Osteoblast (primary cell): ENCODE results near the gene OSR1. TPM values are rescaled to one million over a fixed set of nuclear protein-coding genes. Genes with fewer than 3 reads are reported as not detected.

ENCODE experiments used
- DNase-seq: peaks from one replicate; pipeline ENCODE4 v3.0.0; 2011; ENCODE audit warnings: low spot score, mixed read lengths; ENCODE audit not compliant: insufficient read length; ENCODE audit errors: missing footprints
- H2AFZ ChIP-seq: 2 replicates; pipeline ENCODE4 v1.6.0; 2011; ENCODE audit warnings: mild to moderate bottlenecking, low read length
- H3K27ac ChIP-seq: 2 replicates; pipeline ENCODE4 v1.5.1; 2011; ENCODE audit warnings: mild to moderate bottlenecking, low read depth, low read length, moderate library complexity
- H3K27me3 ChIP-seq: 2 replicates; pipeline ENCODE4 v1.6.0; 2012; ENCODE audit warnings: mild to moderate bottlenecking, control low read depth, inconsistent platforms, low read length, moderate library complexity; ENCODE audit not compliant: insufficient read depth
- H3K36me3 ChIP-seq: 2 replicates; pipeline ENCODE4 v1.5.1; 2011; ENCODE audit warnings: mild to moderate bottlenecking, low read length, control low read depth, moderate library complexity; ENCODE audit not compliant: insufficient read depth
- H3K4me1 ChIP-seq: 2 replicates; pipeline ENCODE4 v1.5.1; 2011; ENCODE audit warnings: mild to moderate bottlenecking, low read length, control low read depth, moderate library complexity; ENCODE audit not compliant: insufficient read depth
- H3K4me2 ChIP-seq: 2 replicates; pipeline ENCODE4 v1.6.0; 2011; ENCODE audit warnings: mild to moderate bottlenecking, low read length; ENCODE audit not compliant: insufficient read depth
- H3K4me3 ChIP-seq: fragments of 200-600 bp; sonication (generic); 3 replicates; pipeline ENCODE4 v1.5.1; 2012; ENCODE audit warnings: mild to moderate bottlenecking, low read length, inconsistent platforms; ENCODE audit not compliant: insufficient read depth
- H3K79me2 ChIP-seq: 2 replicates; pipeline ENCODE4 v1.6.0; 2012; ENCODE audit warnings: mild to moderate bottlenecking, low read length, control low read depth, inconsistent platforms; ENCODE audit not compliant: insufficient read depth
- H3K9me3 ChIP-seq: 2 replicates; pipeline ENCODE4 v1.5.1; 2011; ENCODE audit warnings: low read depth, low read length, control low read depth
- H4K20me1 ChIP-seq: 2 replicates; pipeline ENCODE4 v1.6.0; 2012; ENCODE audit warnings: mild to moderate bottlenecking, low read length, control low read depth; ENCODE audit not compliant: insufficient read depth
- total RNA-seq: library from RNA; depleted of rRNA; stranded (reverse); fragments of >200 nt; gene quantifications from 2 replicates; pipeline ENCODE4 v1.2.3, GENCODE V29; 2012
- TF ChIP-seq, protein P1 (sequence below): IDR thresholded peaks from 2 replicates; pipeline ENCODE4 v1.5.1; 2011; ENCODE audit warnings: mild to moderate bottlenecking, low read depth, low read length, moderate library complexity; ENCODE audit errors: extremely low read depth

Gene OSR1
- total RNA-seq, 1 donor: 15.2 TPM

DNA sequence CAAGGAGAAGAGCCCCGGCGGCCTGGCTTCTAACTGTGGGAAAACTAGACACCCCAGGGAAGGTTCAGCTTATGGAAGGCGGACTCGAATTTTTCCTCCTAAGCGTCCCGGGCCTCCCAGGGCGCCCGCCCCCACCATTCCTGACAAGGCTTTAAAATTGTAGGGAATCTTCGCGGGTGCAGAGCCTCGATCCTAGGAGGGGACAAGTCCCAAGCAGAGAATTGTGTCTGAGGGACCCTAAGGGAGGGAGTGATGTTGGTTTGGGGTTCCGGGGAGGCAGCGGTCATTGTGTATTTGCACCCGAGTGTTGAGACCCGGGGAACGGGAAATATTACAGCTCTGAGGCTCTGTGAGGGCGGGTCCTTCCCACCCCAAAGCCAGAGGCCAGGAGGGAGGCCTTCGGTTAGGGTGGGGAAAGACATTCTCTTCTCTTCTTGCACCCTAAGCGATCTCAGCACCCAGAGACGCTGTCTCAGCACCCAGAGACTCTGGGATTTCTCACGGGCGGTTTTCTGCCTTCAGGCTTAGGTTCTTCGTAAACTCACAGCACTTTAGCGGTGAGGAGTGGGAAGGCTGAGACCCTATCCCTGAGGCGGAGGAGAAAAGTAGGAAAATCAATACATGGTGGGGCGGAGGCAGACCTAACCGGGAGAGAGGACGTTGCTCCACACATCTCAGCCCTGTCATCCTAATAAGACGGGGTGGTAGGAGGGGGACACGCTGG lies 7.6 kb downstream of the OSR1 start:
- H3K4me3 ChIP-seq: peak overlapping the region; percentile 57
- H3K9me3 ChIP-seq: no peaks in the 10 kb centered on the region
- H3K4me1 ChIP-seq: peaks cover 10% of the 10 kb centered on the region
- H4K20me1 ChIP-seq: peaks cover 13% of the 10 kb centered on the region
- peak overlapping the region; percentile 68 for H2AFZ ChIP-seq
- peaks cover 44% of the 10 kb centered on the region for H3K79me2 ChIP-seq
- peak overlapping the region; percentile 74 for H3K4me2 ChIP-seq
- H3K27me3 ChIP-seq: no peaks in the 10 kb centered on the region
- peaks cover 12% of the 10 kb centered on the region for H3K36me3 ChIP-seq
- no peak overlapping the region for H3K27ac ChIP-seq
- TF ChIP-seq, protein P1, sequence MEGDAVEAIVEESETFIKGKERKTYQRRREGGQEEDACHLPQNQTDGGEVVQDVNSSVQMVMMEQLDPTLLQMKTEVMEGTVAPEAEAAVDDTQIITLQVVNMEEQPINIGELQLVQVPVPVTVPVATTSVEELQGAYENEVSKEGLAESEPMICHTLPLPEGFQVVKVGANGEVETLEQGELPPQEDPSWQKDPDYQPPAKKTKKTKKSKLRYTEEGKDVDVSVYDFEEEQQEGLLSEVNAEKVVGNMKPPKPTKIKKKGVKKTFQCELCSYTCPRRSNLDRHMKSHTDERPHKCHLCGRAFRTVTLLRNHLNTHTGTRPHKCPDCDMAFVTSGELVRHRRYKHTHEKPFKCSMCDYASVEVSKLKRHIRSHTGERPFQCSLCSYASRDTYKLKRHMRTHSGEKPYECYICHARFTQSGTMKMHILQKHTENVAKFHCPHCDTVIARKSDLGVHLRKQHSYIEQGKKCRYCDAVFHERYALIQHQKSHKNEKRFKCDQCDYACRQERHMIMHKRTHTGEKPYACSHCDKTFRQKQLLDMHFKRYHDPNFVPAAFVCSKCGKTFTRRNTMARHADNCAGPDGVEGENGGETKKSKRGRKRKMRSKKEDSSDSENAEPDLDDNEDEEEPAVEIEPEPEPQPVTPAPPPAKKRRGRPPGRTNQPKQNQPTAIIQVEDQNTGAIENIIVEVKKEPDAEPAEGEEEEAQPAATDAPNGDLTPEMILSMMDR: no peak
- no peak for DNase-seq

GRCh38 chr2:19349911-19350677 lies 8.3 kb downstream of the OSR1 start:
- no peak overlapping the region for H3K27ac ChIP-seq
- peaks cover 7% of the 10 kb centered on the region for H4K20me1 ChIP-seq
- peaks cover 12% of the 10 kb centered on the region for H3K36me3 ChIP-seq

DNA sequence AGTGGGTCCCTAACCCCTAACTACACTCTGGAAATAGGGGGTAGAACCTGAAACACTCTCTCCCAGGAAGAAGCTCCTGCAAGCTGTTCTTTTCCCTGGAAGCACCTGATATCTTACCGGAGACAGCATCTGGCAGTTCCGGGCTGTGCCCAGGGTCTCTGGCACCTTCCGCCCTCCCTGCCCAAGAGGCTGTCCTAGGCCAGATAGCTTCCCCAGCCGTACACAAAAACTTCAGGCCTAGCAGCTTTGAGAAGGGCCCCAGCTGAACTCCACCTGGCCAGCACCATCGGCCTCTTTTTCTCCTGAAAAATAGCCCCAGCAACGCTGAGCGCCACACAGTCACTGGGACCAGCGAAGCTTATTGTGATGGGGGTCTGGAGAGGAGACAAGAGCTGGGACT lies 9.7 kb downstream of the OSR1 start:
- Histone ChIP-seq H4K20me1 (no peaks in the 10 kb centered on the region), H3K79me2 (peaks cover 23% of the 10 kb centered on the region), H3K4me2 (peak overlapping the region; percentile 89), H2AFZ (no peak overlapping the region), H3K27me3 (no peaks in the 10 kb centered on the region), H3K4me3 (peak overlapping the region; percentile 96), H3K9me3 (no peaks in the 10 kb centered on the region), H3K27ac (peak overlapping the region; percentile 98), H3K36me3 (peaks cover 12% of the 10 kb centered on the region), H3K4me1 (peaks cover 10% of the 10 kb centered on the region)
- TF ChIP-seq, protein P1: no peak
- DNase-seq: no peak

More at GRCh38 chr2:19349911-19350677, 8.3 kb downstream of the OSR1 start:
- peak overlapping the region; percentile 74 for H3K4me2 ChIP-seq
- H3K4me1 ChIP-seq: peaks cover 10% of the 10 kb centered on the region
- DNase-seq: peak; percentile 96
- TF ChIP-seq, protein P1: peak; percentile 64
- H3K79me2 ChIP-seq: peaks cover 37% of the 10 kb centered on the region
- H3K27me3 ChIP-seq: no peaks in the 10 kb centered on the region
- no peaks in the 10 kb centered on the region for H3K9me3 ChIP-seq
- H2AFZ ChIP-seq: peak overlapping the region; percentile 68
- peak overlapping the region; percentile 57 for H3K4me3 ChIP-seq
